GM18870 (cell line): ENCODE measurements around the gene TMEM87A.
A peak's percentile ranks its signal among the peaks of the same experiment; 100 is the strongest.

ENCODE experiments used
- ATAC-seq: cut with Tn5 transposase; IDR thresholded peaks from one replicate; pipeline ENCODE4 v1.9.1; 2021; ENCODE audit warnings: moderate library complexity; ENCODE audit not compliant: unreplicated experiment

TMEM87A gene

GRCh38 chr15:42207674-42208579 is 65.3 kb downstream of the TMEM87A start, which contains the start of gene VPS39:
Gene VPS39 (minus strand): TSS chr15:42208304. CDS start chr15:42208153, 151 bp downstream.
- peak; percentile 86 for ATAC-seq

GRCh38 chr15:42206406-42206805 is 66.8 kb downstream of the TMEM87A start:
- ATAC-seq: no peak

GRCh38 chr15:42203891-42204290 is 69.3 kb downstream of the TMEM87A start:
- ATAC-seq: no peak

- no peak for ATAC-seq
Observed at GRCh38 chr15:42202653-42203052, 70.6 kb downstream of the TMEM87A start.

- no peak for ATAC-seq
Observed at GRCh38 chr15:42201801-42202200, 71.4 kb downstream of the TMEM87A start.

GRCh38 chr15:42199126-42199525 is 74.1 kb downstream of the TMEM87A start:
- ATAC-seq: no peak

GRCh38 chr15:42198516-42198915 is 74.7 kb downstream of the TMEM87A start:
- no peak for ATAC-seq

- no peak for ATAC-seq
Observed at GRCh38 chr15:42194513-42194912, 78.7 kb downstream of the TMEM87A start.

- ATAC-seq: no peak
Observed at GRCh38 chr15:42193383-42193782, 79.8 kb downstream of the TMEM87A start.

GRCh38 chr15:42191610-42192346 is 81.5 kb downstream of the TMEM87A start:
- ATAC-seq: no peak

GRCh38 chr15:42190370-42190769 is 82.9 kb downstream of the TMEM87A start:
- no peak for ATAC-seq

- ATAC-seq: no peak
Observed at GRCh38 chr15:42185801-42186200, 87.4 kb downstream of the TMEM87A start.

- ATAC-seq: no peak
Observed at GRCh38 chr15:42184736-42185135, 88.5 kb downstream of the TMEM87A start.

GRCh38 chr15:42184296-42184695 is 88.9 kb downstream of the TMEM87A start:
- no peak for ATAC-seq

GRCh38 chr15:42182961-42183360 is 90.3 kb downstream of the TMEM87A start:
- ATAC-seq: no peak

- no peak for ATAC-seq
Observed at GRCh38 chr15:42182328-42182886, 90.8 kb downstream of the TMEM87A start.

- ATAC-seq: no peak
Observed at GRCh38 chr15:42178056-42178455, 95.2 kb downstream of the TMEM87A start.

- ATAC-seq: no peak
Observed at GRCh38 chr15:42175671-42176070, 97.6 kb downstream of the TMEM87A start.

GRCh38 chr15:42172475-42172874 is 100.8 kb downstream of the TMEM87A start:
- ATAC-seq: no peak

- ATAC-seq: no peak
Observed at GRCh38 chr15:42171795-42172194, 101.4 kb downstream of the TMEM87A start.

GRCh38 chr15:42171122-42171521 is 102.1 kb downstream of the TMEM87A start:
- ATAC-seq: no peak
